ENCODE data around the gene C3orf22. TPM values are rescaled to one million over a fixed set of nuclear protein-coding genes. Genes with fewer than 3 reads are reported as not detected.

The C3orf22 gene
- total RNA-seq, 1 experiment from 2014 or later, result not detected

DNA sequence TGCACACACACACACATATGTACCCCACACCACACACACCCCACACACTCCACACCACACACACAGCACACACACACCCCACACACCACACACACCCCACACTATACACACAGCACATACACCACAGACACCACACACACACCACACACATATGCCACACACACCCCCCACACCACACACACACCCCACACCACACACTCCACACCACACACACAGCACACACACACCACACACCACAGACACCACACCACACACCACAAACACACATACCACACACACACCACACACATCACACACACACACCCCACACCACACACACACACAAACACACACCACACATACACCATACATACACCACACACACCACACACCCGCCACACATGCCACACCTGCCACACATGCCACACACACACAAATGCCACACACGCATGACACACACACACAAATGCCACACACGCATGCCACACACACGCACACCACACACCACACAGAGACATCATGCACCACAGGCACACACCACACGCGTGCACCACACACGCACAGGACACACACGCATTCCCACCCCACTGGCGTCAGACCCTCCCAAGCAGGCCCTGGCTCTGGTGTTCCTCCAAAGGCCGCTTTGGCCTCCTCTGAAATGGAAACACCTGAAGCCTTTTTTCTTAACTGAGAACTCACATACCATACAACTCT is 19.0 kb downstream of the C3orf22 start:
- H3K9me2 ChIP-seq (ENCODE audit: insufficient read depth), result no peaks in the 10 kb centered on the region
- no peak for DNase-seq
- H3F3A ChIP-seq (ENCODE audit: insufficient read depth, low read depth), result no peaks in the 10 kb centered on the region
- intact Hi-C loops (cut with micrococcal nuclease; ENCODE audit: unreplicated experiment), result no loop called here
- no peaks in the 10 kb centered on the region for H3K79me2 ChIP-seq (ENCODE audit: low read depth)
- H3K27ac ChIP-seq, result no peak overlapping the region
- no peak overlapping the region for H3K4me3 ChIP-seq
- peaks cover 9% of the 10 kb centered on the region; the same call in 1 of the 2 replicates for H3K4me1 ChIP-seq (replicated peaks; ENCODE audit: insufficient read depth)
- CTCF ChIA-PET, result no interaction called here
- POLR2A ChIA-PET (ENCODE audit: unreplicated experiment), result no interaction called here
- no peak overlapping the region for H2AFZ ChIP-seq
- BruUV-seq (replicated peaks), result no TSS peak
- H3K4me2 ChIP-seq, result no peak overlapping the region
- H3K27me3 ChIP-seq (ENCODE audit: insufficient read depth, low read depth), result peaks cover 40% of the 10 kb centered on the region
- TF ChIP-seq, protein P1, sequence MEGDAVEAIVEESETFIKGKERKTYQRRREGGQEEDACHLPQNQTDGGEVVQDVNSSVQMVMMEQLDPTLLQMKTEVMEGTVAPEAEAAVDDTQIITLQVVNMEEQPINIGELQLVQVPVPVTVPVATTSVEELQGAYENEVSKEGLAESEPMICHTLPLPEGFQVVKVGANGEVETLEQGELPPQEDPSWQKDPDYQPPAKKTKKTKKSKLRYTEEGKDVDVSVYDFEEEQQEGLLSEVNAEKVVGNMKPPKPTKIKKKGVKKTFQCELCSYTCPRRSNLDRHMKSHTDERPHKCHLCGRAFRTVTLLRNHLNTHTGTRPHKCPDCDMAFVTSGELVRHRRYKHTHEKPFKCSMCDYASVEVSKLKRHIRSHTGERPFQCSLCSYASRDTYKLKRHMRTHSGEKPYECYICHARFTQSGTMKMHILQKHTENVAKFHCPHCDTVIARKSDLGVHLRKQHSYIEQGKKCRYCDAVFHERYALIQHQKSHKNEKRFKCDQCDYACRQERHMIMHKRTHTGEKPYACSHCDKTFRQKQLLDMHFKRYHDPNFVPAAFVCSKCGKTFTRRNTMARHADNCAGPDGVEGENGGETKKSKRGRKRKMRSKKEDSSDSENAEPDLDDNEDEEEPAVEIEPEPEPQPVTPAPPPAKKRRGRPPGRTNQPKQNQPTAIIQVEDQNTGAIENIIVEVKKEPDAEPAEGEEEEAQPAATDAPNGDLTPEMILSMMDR (conservative IDR thresholded peaks at IDR 0.05), result no peak
- no peak for TF ChIP-seq EZH2 (IDR thresholded peaks at IDR 0.05; ENCODE audit: low read depth)
- H3K9me3 ChIP-seq (ENCODE audit: insufficient read depth, low read depth), result no peaks in the 10 kb centered on the region
- H3K36me3 ChIP-seq (ENCODE audit: low read depth), result no peaks in the 10 kb centered on the region
- no peaks in the 10 kb centered on the region for H4K20me1 ChIP-seq (ENCODE audit: insufficient read depth)

DNA sequence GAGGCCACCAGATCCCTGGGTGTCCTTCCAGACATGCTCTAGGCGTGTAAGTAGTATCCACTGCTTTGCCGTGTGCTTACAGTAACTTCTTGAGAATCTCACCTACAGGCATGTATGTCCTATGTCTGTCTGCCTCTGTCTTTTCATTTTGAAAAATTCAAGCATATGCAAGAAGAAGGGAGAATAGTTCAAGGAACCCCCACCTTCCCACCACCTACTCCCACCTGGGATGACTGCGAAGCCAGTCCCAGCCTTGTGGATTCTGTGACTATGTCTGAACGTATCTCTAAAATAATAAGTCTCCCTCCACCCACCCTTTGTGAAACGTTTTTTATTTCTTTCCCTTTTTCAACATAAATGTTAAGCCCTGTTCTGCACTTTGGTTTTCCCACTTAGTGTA is 19.8 kb downstream of the C3orf22 start:
- Histone ChIP-seq H3K27me3 (ENCODE audit: insufficient read depth, low read depth) (peaks cover 47% of the 10 kb centered on the region), H3K36me3 (ENCODE audit: low read depth) (no peaks in the 10 kb centered on the region), H3K4me3 (no peak overlapping the region), H3K4me1 (replicated peaks; ENCODE audit: insufficient read depth) (peaks cover 9% of the 10 kb centered on the region; the same call in 1 of the 2 replicates), H3F3A (ENCODE audit: insufficient read depth, low read depth) (no peaks in the 10 kb centered on the region), H2AFZ (no peak overlapping the region), H3K9me2 (ENCODE audit: insufficient read depth) (no peaks in the 10 kb centered on the region), H3K9me3 (ENCODE audit: insufficient read depth, low read depth) (no peaks in the 10 kb centered on the region), H3K79me2 (ENCODE audit: low read depth) (no peaks in the 10 kb centered on the region), H4K20me1 (ENCODE audit: insufficient read depth) (no peaks in the 10 kb centered on the region), H3K27ac (no peak overlapping the region), H3K4me2 (no peak overlapping the region)
- POLR2A ChIA-PET (ENCODE audit: unreplicated experiment), result no interaction called here
- CTCF ChIA-PET, result no interaction called here
- TF ChIP-seq, protein P1 (conservative IDR thresholded peaks at IDR 0.05), result no peak
- TF ChIP-seq EZH2 (IDR thresholded peaks at IDR 0.05; ENCODE audit: low read depth), result no peak
- BruUV-seq (replicated peaks), result no TSS peak
- intact Hi-C loops (cut with micrococcal nuclease; ENCODE audit: unreplicated experiment), result no loop called here
- DNase-seq, result no peak

DNA sequence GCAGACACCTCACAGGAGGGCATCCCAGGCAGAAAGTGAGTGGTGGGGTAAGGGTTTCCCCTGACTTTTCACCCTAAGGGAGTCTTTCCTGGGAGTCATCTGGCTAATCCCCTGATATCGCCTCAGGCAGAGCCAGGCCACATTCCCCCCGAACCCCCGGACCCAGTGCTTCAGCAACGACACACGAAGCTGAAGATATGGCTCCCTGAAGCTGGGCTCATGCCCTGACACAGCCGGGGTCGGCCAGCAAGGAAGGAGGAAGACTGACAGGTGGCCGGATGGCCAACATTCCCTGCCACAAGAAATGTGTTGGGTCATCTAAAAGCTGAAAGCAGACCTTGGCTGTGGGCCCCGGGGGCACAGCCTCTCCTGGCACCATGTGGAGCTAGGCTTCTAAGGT is 20.4 kb downstream of the C3orf22 start:
- no peaks in the 10 kb centered on the region for H4K20me1 ChIP-seq (ENCODE audit: insufficient read depth)
- intact Hi-C loops (cut with micrococcal nuclease; ENCODE audit: unreplicated experiment), result no loop called here
- H3K9me2 ChIP-seq (ENCODE audit: insufficient read depth), result no peaks in the 10 kb centered on the region
- CTCF ChIA-PET, result no interaction called here
- no peak overlapping the region for H3K4me3 ChIP-seq
- no TSS peak for BruUV-seq (replicated peaks)
- H3K27me3 ChIP-seq (ENCODE audit: insufficient read depth, low read depth), result peaks cover 54% of the 10 kb centered on the region
- H3K27ac ChIP-seq, result no peak overlapping the region
- peaks cover 9% of the 10 kb centered on the region; the same call in 1 of the 2 replicates for H3K4me1 ChIP-seq (replicated peaks; ENCODE audit: insufficient read depth)
- H3K9me3 ChIP-seq (ENCODE audit: insufficient read depth, low read depth), result no peaks in the 10 kb centered on the region
- DNase-seq, result no peak
- no peaks in the 10 kb centered on the region for H3F3A ChIP-seq (ENCODE audit: insufficient read depth, low read depth)
- POLR2A ChIA-PET (ENCODE audit: unreplicated experiment), result interaction anchor here (0.7 kb wide), 1 partner anchor 950 kb away, joined by 6 read pairs; no protein-coding TSS in a partner anchor
- H3K36me3 ChIP-seq (ENCODE audit: low read depth), result no peaks in the 10 kb centered on the region
- H3K79me2 ChIP-seq (ENCODE audit: low read depth), result no peaks in the 10 kb centered on the region
- no peak overlapping the region for H3K4me2 ChIP-seq
- TF ChIP-seq, protein P1 (conservative IDR thresholded peaks at IDR 0.05), result no peak
- TF ChIP-seq EZH2 (IDR thresholded peaks at IDR 0.05; ENCODE audit: low read depth), result no peak
- no peak overlapping the region for H2AFZ ChIP-seq
